PC-9 (cell line): Measurements from ENCODE around the gene MFSD8.

Experiments used
- EZH2 ChIP-seq: fragments of 200-600 bp; sonication (generic); IDR thresholded peaks from 2 replicates; pipeline ENCODE4 v1.8.0; 2017; ENCODE audit warnings: antibody characterized with exemption, low read depth
- TF ChIP-seq, protein P1 (sequence below): fragments of 200-600 bp; sonication (generic); conservative IDR thresholded peaks from 2 replicates; pipeline ENCODE4 v1.6.1; 2017; ENCODE audit warnings: mixed run types, antibody characterized with exemption, mild to moderate bottlenecking, moderate library complexity

DNA sequence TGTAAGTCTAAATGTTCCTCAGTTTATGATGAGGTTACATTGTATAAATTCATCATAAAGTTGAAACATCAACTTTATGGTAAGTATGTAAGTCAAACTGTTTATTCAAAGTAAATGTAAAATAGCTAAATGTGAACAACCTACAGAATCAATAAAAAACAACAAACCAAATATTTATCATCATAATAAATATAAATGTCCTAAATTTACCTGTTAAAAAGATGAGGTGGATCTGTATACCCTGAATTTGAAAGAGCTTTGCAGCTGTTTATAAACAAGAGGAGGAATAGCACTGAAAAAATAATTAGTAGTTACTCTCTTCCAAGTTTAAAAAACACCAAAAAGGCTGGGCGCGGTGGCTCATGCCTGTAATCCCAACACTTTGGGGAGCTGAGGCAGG, 14.0 kb upstream of the MFSD8 start:
- TF ChIP-seq, protein P1, sequence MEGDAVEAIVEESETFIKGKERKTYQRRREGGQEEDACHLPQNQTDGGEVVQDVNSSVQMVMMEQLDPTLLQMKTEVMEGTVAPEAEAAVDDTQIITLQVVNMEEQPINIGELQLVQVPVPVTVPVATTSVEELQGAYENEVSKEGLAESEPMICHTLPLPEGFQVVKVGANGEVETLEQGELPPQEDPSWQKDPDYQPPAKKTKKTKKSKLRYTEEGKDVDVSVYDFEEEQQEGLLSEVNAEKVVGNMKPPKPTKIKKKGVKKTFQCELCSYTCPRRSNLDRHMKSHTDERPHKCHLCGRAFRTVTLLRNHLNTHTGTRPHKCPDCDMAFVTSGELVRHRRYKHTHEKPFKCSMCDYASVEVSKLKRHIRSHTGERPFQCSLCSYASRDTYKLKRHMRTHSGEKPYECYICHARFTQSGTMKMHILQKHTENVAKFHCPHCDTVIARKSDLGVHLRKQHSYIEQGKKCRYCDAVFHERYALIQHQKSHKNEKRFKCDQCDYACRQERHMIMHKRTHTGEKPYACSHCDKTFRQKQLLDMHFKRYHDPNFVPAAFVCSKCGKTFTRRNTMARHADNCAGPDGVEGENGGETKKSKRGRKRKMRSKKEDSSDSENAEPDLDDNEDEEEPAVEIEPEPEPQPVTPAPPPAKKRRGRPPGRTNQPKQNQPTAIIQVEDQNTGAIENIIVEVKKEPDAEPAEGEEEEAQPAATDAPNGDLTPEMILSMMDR: no peak
- no peak for TF ChIP-seq EZH2
